MM.1S (cell line): Measurements from ENCODE around the gene FAR2.

Experiments used
- DNase-seq: peaks from one replicate; pipeline ENCODE4 v3.0.0-alpha.2; 2015
- H2AFZ ChIP-seq: fragments of 300-600 bp; sonication (generic); 2 replicates; pipeline ENCODE4 v1.6.0; 2016; ENCODE audit warnings: antibody characterized with exemption, low read length
- H3F3A ChIP-seq: fragments of 300-600 bp; sonication (generic); 2 replicates; pipeline ENCODE4 v1.6.1; 2016; ENCODE audit warnings: mild to moderate bottlenecking, antibody characterized with exemption, low read length, moderate library complexity, mixed read lengths; ENCODE audit not compliant: insufficient read depth
- H3K27ac ChIP-seq: fragments of 300-600 bp; sonication (generic); 2 replicates; pipeline ENCODE4 v1.5.1; 2016; ENCODE audit warnings: mild to moderate bottlenecking, low read length
- H3K27me3 ChIP-seq: fragments of 300-600 bp; sonication (generic); replicated peaks from 2 replicates; pipeline ENCODE4 v1.6.0; 2016; ENCODE audit warnings: low read length; ENCODE audit not compliant: insufficient read depth
- H3K36me3 ChIP-seq: fragments of 300-600 bp; sonication (generic); replicated peaks from 2 replicates; pipeline ENCODE4 v1.6.1; 2016; ENCODE audit warnings: mild to moderate bottlenecking, low read length, mixed read lengths; ENCODE audit not compliant: insufficient read depth
- H3K4me1 ChIP-seq: fragments of 300-600 bp; sonication (generic); 2 replicates; pipeline ENCODE4 v1.6.1; 2016; ENCODE audit warnings: low read length, mixed read lengths
- H3K4me2 ChIP-seq: fragments of 300-600 bp; sonication (generic); 2 replicates; pipeline ENCODE4 v1.6.0; 2016; ENCODE audit warnings: low read depth, low read length
- H3K4me3 ChIP-seq: fragments of 300-600 bp; sonication (generic); 2 replicates; pipeline ENCODE4 v1.5.1; 2016; ENCODE audit warnings: low read length, mixed read lengths
- H3K79me2 ChIP-seq: fragments of 300-600 bp; sonication (generic); 2 replicates; pipeline ENCODE4 v1.6.1; 2016; ENCODE audit warnings: mixed run types, low read length, mixed read lengths
- H3K9ac ChIP-seq: fragments of 300-600 bp; sonication (generic); 2 replicates; pipeline ENCODE4 v1.6.1; 2016; ENCODE audit warnings: low read length, mixed read lengths
- H3K9me2 ChIP-seq: fragments of 300-600 bp; sonication (generic); replicated peaks from 2 replicates; pipeline ENCODE4 v1.6.1; 2016; ENCODE audit warnings: mild to moderate bottlenecking, low read length, mixed read lengths; ENCODE audit not compliant: insufficient read depth
- H3K9me3 ChIP-seq: fragments of 300-600 bp; sonication (generic); replicated peaks from 2 replicates; pipeline ENCODE4 v1.6.1; 2016; ENCODE audit warnings: mild to moderate bottlenecking, low read length, mixed read lengths; ENCODE audit not compliant: insufficient read depth
- H4K20me1 ChIP-seq: fragments of 300-600 bp; sonication (generic); 2 replicates; pipeline ENCODE4 v1.6.1; 2016; ENCODE audit warnings: mild to moderate bottlenecking, low read length, moderate library complexity, mixed read lengths; ENCODE audit not compliant: insufficient read depth
- EZH2 ChIP-seq: fragments of 300-600 bp; sonication (generic); optimal IDR thresholded peaks from 2 replicates; pipeline ENCODE3; 2017; ENCODE audit warnings: low read depth, mild to moderate bottlenecking, antibody characterized with exemption, low read length, mixed read lengths
- EZH2phosphoT487 ChIP-seq: fragments of 300-600 bp; sonication (generic); IDR thresholded peaks from 2 replicates; pipeline ENCODE4 v1.6.1; 2018; ENCODE audit warnings: antibody characterized with exemption, low read length
- TF ChIP-seq, protein P1 (sequence below): fragments of 300-600 bp; sonication (generic); IDR thresholded peaks from 2 replicates; pipeline ENCODE4 v1.5.1; 2016; ENCODE audit warnings: antibody characterized with exemption, low read length, mixed read lengths

The FAR2 gene

DNA sequence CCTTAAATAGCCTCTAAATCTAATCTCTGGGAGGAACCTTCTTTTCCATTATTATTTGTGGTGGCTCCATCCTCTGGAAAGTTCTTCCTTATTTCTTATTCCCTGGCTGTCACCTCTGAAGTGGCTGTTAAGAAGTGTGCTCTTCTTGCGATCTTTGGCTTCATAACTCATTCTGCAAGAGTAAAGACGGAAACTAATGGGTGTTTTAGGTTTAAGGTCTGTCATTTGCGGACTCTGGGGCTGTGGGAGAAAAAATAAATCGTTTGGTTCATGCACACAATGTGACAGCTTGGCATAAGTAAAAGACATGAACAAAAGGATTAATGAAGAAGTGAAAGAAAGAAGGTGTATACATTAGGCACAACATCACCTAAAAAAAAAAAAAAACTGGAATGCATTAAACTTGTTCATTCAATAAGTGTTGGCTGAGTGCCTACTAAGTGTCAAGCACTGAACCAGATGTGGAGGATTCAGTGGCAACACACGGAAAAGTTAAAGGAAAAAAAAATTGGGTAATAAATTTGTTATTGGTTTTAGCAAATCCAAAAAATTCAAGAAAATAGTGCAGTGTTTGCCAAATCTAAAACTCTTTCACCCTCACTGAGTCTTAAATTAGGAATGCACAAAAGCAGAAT, 132.4 kb downstream of the FAR2 start:
- Histone ChIP-seq H3K4me2 (no peak overlapping the region), H3K36me3 (no peaks in the 10 kb centered on the region; the same call in 1 of the 2 replicates), H2AFZ (no peak overlapping the region), H3K27me3 (no peaks in the 10 kb centered on the region), H3F3A (no peaks in the 10 kb centered on the region), H3K4me1 (no peaks in the 10 kb centered on the region), H3K9me2 (no peaks in the 10 kb centered on the region), H3K27ac (no peak overlapping the region), H3K9ac (no peak overlapping the region), H3K4me3 (no peak overlapping the region), H3K79me2 (no peaks in the 10 kb centered on the region), H4K20me1 (no peaks in the 10 kb centered on the region), H3K9me3 (no peaks in the 10 kb centered on the region)
- TF ChIP-seq EZH2 (no peak), EZH2phosphoT487 (no peak)
- TF ChIP-seq, protein P1, sequence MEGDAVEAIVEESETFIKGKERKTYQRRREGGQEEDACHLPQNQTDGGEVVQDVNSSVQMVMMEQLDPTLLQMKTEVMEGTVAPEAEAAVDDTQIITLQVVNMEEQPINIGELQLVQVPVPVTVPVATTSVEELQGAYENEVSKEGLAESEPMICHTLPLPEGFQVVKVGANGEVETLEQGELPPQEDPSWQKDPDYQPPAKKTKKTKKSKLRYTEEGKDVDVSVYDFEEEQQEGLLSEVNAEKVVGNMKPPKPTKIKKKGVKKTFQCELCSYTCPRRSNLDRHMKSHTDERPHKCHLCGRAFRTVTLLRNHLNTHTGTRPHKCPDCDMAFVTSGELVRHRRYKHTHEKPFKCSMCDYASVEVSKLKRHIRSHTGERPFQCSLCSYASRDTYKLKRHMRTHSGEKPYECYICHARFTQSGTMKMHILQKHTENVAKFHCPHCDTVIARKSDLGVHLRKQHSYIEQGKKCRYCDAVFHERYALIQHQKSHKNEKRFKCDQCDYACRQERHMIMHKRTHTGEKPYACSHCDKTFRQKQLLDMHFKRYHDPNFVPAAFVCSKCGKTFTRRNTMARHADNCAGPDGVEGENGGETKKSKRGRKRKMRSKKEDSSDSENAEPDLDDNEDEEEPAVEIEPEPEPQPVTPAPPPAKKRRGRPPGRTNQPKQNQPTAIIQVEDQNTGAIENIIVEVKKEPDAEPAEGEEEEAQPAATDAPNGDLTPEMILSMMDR: no peak
- no peak for DNase-seq

DNA sequence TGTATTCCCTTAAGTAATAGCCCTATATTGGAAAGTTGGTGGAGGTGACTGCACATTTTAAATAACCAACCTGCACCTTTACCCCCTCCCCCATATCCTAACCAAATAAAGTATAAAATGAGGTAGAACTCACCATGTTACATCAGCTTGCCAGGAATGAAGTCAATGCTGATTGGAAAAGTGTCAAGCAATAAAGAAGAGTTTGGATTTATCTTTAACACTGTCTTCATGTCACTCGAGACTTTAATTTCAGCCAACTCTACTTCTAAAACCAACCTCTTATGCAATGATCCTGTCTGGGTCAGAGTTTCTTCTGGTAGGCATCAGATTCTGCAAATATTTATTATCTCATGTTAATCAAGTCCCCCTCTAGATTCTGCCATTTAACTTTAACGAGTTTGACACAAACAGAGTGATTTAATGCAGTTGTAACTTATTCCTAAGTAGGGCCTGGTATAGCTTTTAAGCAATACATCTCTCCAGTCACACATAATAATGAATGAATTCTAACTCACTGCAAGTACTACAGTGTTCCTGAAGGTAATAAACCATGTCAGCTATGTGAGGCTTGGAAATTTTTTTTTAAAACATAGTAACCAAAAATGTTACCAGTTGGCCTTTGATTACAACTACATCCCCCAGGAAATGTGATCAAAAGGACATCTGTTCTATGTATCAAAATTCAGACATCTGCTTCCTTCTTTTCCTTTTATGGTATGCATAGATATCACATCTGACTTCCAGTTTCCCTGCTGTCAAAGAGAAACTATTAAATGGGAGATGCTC, 133.1 kb downstream of the FAR2 start:
- no peak overlapping the region for H2AFZ ChIP-seq
- no peak overlapping the region for H3K4me2 ChIP-seq
- TF ChIP-seq EZH2phosphoT487: no peak
- TF ChIP-seq EZH2: no peak
- TF ChIP-seq, protein P1: no peak
- H3K4me3 ChIP-seq: no peak overlapping the region
- no peaks in the 10 kb centered on the region for H3K4me1 ChIP-seq
- H3K27me3 ChIP-seq: no peaks in the 10 kb centered on the region
- H3K27ac ChIP-seq: no peak overlapping the region
- no peaks in the 10 kb centered on the region for H3K9me3 ChIP-seq
- DNase-seq: no peak
- H3F3A ChIP-seq: no peaks in the 10 kb centered on the region
- H3K36me3 ChIP-seq: no peaks in the 10 kb centered on the region; the same call in 1 of the 2 replicates
- H4K20me1 ChIP-seq: no peaks in the 10 kb centered on the region
- H3K9me2 ChIP-seq: no peaks in the 10 kb centered on the region
- H3K9ac ChIP-seq: no peak overlapping the region
- H3K79me2 ChIP-seq: no peaks in the 10 kb centered on the region

DNA sequence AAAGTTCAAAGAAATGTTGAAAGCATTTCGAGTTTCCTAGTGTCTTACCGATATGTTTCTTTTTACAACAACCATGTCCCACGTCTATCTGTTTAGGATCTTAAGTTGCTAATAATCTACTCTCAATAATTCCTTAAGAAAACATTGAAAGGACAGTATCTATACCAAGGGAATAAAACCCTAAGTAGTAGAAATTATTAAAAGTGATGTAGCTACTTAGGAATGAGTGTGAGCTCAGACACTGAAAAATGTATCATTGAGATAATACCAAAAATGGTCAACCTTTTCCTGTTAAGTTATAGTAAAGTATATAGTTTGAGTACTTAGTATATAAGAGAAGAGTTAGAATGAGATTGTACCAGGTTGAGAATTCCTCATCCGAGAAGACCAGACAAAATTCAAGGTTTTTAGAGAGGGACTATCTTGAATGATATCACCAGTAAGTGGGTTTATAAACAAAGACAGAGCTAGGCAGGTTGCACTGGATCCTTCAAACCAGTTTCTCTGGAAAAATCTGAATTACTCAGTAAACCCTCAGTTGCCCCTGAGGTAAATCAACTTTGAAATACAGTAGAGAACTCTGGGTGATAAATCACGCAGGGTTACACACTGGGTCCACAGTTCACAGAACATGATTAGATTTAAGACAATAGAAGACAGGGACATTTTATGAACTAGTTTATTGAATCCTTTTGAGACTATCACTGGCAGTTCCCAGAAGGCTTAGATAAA, 135.1 kb downstream of the FAR2 start:
- H3K4me3 ChIP-seq: no peak overlapping the region

More for the DNA sequence above, 135.1 kb downstream of the FAR2 start:
- Histone ChIP-seq H3K27ac (no peak overlapping the region), H3K27me3 (no peaks in the 10 kb centered on the region), H2AFZ (no peak overlapping the region), H4K20me1 (no peaks in the 10 kb centered on the region), H3K4me2 (no peak overlapping the region), H3K9me3 (no peaks in the 10 kb centered on the region), H3K9ac (no peak overlapping the region), H3K4me1 (no peaks in the 10 kb centered on the region), H3K79me2 (no peaks in the 10 kb centered on the region), H3F3A (no peaks in the 10 kb centered on the region), H3K9me2 (no peaks in the 10 kb centered on the region), H3K36me3 (no peaks in the 10 kb centered on the region; the same call in 1 of the 2 replicates)
- no peak for TF ChIP-seq EZH2
- TF ChIP-seq EZH2phosphoT487: no peak
- TF ChIP-seq, protein P1: no peak
- no peak for DNase-seq
